GM21737 (cell line): ENCODE data around the gene PPA1.
"Not testable (repeated sequence)": the region's sequence is repeated elsewhere in the genome, so short reads cannot be mapped to it uniquely, and the experiment has no call there.

Source experiments
- ATAC-seq: cut with Tn5 transposase; IDR thresholded peaks from one replicate; pipeline ENCODE4 v1.9.1; 2021; ENCODE audit warnings: mild to moderate bottlenecking, moderate library complexity; ENCODE audit not compliant: unreplicated experiment

Gene PPA1

DNA sequence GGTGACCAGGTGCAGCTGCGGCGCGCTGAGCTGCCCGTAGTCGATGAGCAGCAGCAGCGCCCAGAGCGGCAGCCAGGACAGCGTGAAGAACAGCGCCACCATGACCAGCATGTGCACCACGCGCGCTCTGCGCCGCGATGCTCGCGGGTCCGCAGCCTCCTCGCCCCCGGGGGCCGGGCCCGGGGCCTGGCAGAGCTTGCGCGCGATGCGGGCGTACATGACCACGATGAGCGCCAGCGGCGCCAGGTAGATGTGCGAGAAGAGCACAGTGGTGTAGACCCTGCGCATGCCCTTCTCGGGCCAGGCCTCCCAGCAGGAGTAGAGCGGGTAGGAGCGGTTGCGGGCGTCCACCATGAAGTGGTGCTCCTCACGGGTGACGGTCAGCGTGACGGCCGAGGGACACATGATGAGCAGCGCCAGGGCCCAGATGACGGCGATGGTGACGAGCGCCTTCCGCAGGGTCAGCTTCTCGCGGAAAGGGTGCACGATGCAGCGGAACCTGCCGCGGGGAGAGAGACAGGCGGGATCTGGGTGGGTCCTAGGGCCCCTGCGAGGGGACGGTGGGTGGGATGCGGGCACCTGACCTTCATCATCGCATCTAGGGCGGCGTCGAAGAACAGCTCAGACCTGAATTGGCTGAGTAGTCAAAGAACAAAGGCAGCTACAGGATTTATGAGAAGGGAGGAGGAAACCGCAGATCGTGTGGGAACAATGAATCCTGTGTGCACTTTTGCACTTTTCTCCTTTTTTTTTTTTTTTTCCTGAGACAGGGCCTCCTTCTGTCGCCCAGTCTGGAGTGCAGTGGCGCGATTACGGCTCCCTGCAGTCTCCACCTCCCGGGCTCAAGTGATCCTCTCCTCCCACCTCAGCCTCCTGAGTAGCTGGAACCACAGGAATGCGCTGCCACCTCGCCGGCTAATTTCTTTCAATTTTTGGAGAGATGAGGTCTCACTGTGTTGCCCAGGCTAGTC lies 22.4 kb upstream of the PPA1 start:
- no peak for ATAC-seq

DNA sequence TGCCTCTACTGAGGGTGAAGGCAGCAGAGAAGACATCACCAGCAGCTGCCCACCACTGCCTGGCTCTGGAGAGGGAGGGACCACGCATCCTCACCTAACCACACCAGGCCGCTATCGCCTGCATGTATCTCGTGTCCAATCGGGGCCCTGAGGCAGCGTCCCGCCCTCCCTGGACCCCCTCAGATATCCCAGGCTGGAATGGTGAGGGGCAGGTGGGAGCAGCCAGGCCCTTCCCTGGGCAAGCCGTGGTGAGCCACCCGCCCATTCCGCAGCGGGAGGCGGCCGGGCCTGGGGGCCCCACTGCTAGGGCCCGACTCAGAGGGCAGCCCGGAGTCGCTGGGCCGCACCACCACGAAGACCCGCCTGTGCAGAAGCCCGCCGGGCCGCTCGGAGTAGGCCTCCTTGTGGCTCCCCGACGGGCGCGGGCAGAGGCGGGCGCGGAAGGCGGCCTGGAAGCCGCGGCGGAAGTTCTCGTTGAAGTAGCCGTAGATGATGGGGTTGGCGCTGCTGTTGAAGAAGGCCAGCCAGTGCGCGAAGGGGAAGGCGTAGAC lies 21.6 kb upstream of the PPA1 start:
- no peak for ATAC-seq

DNA sequence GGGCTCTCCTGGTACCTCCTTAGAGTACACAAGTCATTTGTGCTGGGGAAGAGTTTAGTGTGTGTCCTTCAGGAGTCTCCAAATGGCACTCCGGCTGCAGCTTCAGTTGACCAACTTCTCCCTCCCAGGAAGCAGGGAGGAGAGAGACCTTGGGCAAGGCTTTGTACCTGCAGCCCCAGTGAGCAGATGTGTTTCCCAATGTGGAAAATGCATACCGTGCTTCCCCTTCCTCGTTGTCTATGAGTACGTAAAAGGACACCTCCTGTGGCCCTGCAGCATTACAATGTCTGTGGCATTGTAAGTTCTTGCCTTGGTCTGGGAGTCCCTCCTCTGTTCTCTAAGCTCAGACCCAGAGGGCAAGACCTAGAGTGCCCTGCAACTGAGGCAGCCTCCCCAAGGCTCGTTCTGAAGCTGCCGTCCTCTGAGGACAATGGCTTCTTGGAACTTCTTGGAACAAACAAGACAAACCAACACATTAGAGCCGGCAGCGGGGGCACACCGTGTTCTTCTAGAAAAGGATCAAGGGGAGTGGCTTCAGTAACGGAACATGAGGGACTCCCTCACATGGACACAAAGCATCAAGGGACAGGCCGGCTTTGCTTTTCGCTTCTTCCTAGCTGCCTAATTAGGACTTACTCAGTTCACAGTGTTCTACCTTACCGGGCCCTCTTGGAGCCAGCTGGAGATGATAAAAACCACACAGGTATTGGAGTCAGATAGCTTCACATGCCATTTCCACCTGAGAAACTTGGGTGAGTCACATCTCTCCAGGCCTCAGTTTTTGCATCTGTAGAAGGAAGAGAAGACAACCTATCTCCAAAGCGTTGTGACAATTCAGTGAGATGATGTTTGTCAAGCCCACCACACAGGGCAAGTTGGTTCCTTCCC lies 20.9 kb upstream of the PPA1 start:
- ATAC-seq, result no peak

DNA sequence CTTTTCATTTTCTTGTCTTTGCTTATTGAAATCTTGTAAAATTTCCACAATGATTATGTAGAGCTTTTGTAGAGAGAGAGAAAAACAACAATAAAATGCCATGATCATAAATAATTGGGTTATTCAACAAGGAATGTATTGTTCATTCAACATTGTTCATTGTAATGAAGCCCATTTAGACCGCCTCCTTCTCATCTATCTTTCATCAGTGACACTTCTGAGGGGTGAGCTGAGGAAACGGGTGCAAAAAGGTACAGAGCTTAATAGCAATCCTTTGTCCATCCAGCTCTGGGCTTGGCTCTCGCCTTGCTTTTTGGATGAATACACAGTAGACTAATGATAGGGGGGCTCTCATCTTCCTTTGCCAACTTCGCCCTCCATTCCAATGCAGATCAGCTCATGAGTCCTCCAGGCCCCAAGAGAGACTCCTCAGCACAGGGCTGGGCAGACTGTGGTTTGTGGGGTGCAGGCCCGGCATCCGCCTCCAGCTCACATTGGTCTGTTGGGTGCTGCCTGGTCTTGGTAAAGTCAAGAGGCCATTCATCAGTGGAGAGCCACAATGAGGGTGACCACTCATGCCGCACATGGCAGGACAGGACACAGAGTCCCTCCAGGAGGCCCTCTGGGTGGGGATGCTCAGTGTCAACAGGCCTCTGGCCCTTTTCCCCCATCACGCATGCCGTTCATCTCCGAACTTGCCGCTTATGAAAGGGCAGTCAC lies 17.9 kb upstream of the PPA1 start:
- no peak for ATAC-seq

DNA sequence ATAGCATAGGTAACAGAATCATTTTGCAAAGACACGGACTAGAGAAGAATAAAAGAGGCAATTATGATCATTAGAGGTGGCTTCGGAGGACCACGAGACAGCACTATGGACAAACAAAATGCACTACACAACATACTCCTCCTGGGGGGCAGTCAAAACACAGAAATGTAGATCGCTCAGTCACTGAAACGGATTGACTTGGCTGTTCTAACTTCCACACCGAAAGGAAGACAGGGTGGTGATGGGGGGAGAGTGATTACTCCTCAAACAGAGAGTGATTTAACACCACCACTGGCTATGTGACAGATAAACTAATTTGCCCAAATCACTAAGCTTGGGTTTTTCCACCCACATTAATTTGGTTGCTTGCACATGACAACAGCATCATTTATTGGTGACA lies 14.1 kb upstream of the PPA1 start:
- ATAC-seq, result no peak

DNA sequence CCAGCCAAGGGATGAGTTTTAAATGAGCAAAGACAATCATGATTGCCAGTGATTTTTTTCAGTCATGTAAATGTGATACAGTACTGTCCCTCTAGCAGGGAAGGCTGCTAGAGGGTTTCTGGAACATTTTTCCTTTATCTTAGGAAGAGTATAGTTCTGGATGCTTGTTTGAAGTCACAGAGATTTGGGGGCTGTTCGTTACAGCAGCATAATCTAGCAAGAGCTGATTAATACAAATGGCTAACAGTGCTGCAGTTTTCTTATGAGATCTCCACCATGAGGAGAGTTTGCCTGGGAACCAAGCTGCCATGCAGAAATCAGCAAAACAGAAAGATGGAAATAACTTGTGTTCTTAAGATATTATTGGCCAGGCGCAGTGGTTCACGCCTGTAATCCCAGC lies 7.9 kb upstream of the PPA1 start:
- no peak for ATAC-seq

DNA sequence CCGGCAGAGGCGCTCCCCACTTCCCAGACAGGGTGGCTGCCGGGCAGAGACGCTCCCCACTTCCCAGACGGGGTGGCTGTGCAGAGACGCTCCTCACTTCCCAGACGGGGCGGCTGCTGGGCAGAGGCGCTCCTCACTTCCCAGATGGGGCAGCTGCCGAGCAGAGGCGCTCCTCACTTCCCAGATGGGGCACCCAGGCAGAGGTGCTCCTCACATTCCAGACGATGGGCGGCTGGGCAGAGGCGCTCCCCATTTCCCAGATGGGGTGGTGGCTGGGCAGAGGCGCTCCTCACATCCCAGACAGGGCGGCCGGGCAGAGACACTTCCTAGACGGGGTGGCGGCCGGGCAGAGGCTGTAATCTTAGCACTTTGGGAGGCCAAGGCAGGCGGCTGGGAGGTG lies 6.8 kb upstream of the PPA1 start:
- not testable (repeated sequence) for ATAC-seq

DNA sequence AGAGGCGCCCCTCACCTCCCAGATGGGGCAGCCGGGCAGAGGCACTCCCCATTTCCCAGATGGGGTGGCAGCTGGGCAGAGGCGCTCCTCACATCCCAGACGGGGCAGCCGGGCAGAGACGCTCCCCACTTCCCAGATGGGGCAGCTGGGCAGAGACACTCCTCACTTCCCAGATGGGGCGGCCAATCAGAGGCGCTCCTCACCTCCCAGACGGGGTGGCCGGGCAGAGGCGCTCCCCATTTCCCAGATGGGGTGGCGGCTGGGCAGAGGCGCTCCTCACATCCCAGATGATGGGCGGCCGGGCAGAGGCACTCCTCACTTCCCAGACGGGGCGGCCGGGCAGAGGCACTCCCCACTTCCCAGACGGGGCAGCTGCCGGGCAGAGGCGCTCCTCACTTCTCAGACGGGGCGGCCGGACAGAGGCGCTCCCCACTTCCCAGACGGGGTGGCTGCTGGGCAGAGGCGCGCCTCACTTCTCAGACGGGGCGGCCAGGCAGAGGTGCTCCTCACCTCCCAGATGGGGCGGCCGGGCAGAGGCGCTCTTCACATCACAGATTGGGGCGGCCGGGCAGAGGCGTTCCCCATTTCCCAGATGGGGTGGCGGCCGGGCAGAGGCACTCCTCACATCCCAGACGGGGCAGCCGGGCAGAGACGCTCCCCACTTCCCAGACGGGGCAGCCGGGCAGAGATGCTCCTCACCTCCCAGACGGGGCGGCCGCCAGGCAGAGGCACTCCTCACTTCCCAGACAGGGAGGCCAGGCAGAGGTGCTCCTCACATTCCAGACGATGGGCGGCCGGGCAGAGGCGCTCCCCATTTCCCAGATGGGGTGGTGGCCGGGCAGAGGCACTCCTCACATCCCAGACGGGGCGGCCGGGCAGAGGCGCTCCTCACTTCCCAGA lies 6.1 kb upstream of the PPA1 start:
- ATAC-seq, result not testable (repeated sequence)

DNA sequence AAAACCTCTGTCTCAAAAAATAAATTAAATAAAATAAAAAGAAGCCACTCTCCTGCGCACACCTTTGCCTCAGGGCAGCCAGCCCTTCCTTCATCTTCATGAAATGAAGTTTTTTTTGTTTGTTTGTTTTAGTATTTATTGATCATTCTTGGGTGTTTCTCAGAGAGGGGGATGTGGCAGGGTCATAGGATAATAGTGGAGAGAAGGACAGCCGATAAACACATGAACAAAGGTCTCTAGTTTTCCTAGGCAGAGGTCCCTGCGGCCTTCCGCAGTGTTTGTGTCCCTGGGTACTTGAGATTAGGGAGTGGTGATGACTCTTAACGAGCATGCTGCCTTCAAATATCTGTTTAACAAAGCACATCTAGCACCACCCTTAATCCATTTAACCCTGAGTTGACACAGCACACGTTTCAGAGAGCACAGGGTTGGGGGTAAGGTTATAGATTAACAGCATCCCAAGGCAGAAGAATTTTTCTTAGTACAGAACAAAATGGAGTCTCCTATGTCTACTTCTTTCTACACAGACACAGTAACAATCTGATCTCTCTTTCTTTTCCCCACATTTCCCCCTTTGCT lies 4.8 kb upstream of the PPA1 start:
- not testable (repeated sequence) for ATAC-seq

DNA sequence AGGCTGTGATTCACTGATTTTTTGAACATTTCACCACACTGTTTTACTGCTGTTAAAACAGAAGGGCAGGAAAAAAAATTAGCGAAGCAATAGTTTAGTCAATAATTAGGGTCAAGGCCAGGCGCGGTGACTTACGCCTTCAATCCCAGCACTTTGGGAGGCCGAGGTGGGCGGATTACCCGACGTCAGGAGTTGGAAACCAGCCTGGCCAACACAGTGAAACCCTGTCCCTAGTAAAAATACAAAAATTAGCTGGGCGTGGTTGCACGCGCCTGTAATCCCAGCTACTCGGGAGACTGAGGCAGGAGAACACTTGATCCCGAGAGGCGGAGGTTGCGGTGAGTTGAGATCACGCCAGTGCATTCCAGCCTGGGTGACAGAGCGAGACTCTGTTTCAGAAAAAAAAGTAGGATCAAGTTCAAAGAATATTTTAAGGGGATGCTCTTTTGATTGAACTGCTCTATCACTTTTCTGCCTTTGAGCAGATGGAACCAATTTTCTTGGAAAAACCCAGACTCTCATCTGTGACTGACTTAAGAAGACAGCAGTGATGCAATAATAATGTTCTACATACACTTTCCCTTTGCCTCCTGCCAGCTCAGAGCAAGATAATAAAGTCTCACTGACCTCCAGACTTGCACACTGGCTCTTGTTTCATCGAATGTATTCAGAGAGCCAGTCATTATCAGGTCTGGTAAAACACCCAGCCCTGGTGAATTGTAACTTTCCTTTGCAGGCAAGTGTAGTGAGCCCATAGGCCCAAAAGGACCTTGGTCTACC lies 1.6 kb upstream of the PPA1 start:
- ATAC-seq, result no peak

DNA sequence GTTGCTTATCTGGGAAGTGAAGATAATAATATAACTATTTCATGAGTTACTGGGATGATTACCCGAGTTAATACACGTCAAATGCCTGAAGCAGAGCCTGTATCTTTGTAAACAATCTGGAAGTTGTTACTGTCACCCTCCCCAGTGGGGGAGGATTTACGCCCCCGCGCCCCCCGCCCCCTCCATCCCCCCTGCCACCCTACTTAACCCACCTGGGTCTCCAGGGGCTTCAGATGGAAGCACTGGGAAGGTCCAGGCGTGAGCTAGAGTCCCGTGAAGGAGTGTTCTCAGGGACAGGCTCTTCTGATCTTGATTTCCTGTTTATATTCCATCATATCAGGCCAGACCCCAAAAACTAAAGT lies 691 bp upstream of the PPA1 start:
- no peak for ATAC-seq

DNA sequence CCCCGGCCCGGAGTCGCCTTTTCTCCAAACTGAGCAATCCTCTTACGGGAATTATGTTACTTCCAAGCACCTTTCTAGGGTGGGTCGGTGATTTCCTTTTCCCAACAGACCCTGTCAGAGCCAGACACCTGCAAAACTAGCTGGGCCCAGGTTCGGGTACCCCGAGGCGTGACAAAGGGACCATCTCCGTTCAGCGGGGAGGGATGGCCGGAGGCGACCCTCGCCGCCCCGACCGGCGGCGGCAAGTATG lies 445 bp downstream of the PPA1 start:
- ATAC-seq, result no peak

DNA sequence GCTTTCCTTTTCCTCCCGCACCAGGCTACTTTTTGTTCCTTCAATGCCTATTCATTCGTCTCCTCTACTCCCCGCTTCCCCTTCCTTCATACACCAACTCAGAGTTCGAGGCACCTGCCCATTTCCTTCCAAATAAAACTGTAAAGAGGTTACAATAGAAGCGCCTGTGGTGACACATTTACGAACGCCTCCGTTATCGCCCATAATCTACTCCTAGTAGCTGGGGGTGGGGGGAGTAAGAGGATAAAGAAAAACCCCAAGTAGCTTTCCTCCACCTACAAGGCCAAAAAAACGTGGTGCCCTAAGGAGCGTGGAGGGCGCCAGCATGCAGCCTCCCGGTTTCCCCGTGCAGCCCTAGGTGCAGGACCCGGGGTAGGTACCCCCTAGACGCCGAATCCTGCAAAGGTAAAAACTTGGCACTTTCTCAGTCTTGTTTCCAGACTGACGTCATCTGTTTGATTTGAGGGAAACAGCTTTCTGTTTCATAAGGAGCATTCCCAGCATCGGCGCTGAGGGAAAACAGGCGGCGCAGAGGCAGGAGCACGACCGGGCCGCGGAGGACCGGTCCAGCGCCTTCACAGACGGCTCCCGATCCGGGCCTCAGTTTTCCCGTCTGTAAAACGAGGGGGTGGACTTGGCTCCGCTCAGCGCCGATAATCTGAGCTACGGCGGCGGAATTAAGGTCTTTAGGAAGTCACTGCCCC lies 922 bp downstream of the PPA1 start:
- ATAC-seq, result no peak

DNA sequence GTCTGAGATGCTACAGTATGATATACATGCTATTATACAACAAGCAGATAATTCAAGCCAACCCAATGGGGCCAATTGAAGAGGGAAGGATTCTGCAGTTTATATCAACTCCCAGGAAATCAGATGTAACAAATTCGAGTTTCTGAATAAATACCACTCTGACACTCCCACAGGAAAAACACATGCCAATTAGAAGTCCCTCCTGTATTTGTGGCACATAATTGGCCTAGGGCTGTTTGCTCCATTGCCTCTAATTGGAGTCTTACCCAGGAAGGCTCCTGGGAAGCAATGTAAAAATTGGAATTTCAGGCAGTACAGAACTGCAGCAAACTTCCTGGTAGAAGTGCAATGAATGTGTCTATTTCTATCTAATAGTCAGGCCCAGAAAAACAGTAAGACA lies 4.7 kb downstream of the PPA1 start:
- no peak for ATAC-seq

DNA sequence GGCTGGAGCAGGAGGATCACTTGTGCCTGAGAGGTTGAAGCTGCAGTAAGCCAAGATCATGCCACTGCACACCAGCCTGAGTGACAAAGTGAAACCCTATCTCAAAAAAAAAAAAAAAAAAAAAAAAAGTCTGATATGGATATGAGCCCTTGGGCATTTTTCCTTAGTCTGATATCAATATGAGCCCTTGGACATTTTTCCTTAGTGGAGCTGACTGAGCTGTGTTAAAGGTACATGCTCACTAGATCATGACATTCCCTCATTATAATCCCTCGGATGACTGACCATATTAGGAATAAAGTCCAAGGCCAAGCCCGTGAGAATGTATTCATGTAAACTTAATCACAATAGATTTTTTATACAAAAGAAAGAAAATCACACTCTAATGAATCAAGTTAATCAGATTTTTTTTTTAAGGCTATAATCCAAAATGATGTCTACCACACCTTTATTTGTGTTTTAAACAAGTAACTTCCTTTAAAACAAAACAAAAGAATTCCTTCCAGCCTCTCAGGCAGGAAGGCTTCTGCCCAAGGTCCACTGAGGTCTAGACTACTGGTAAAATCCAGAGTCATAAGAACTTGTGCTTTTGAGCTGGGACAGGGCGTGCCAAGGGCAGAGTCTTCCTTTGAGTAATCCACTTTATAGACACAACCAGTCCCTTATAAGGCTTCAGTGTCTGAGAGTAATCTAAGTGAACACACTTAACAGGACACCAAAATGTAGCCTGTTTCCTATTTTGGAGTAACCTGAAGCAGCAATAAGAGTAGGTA lies 5.5 kb downstream of the PPA1 start:
- ATAC-seq, result no peak

DNA sequence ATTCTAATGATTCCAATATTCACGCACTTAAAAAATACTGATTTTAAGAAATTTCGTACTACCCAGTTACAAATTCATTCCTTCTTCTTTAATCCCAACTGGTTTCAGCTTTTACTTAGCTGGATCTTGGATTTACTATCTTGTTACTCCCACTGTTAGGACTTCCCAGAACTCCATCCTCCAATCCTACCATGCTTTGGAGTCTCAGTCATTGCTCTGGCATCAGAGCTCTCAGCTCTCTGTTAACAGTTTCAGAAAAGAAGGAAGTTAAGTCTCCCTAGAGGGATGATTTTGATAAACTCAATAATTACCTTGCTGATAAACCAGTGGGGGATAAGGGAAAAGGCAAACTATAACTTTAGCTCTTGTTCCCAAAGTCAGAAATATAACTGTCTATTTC lies 9.5 kb downstream of the PPA1 start:
- ATAC-seq, result no peak

DNA sequence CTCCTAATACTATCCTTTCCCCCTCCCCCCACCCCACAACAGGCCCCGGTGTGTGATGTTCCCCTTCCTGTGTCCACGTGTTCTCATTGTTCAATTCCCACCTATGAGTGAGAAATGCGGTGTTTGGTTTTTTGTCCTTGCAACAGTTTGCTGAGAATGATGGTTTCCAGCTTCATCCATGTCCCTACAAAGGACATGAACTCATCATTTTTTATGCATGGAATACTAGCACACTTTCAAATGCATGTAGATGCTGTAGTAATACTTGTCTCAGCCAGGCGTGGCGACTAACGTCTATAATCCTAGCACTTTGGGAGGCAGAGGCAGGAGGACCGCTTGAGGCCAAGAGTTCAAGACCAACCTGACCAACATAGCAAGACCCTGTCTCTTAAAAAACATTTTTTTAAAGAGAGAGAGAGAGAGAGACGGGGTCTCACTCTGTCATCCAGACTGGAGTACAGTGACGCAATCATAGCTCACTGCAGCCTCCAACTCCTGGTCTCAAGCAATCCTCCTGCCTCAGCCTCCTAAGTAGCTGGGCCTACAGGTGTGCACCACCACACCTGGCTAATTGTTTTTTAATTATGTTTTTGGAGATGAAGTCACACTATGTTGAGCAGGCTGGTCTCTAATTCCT lies 10.3 kb downstream of the PPA1 start:
- not testable (repeated sequence) for ATAC-seq
